PC-3 (cell line): ENCODE results near the gene DENND5B. TPM values are rescaled to one million over a fixed set of nuclear protein-coding genes. Genes with fewer than 3 reads are reported as not detected.

Experiments used
- ATAC-seq: fragments of 200-7000 bp; cut with Tn5 transposase; 2 replicates; pipeline ENCODE4 v1.9.1; 2020; ENCODE audit warnings: mild to moderate bottlenecking, moderate library complexity
- BruUV-seq: library from RNA; stranded (reverse); fragments of 400-500 nt; replicated peaks from 2 replicates; lab custom pipeline; 2021; lab: Mats Ljungman, UMichigan
- CTCF ChIA-PET: fragments of 300-600 bp; sonication (Branson Sonifier 250); formaldehyde crosslinking; loops from one replicate; lab custom pipeline; 2022; ENCODE audit warnings: antibody characterized with exemption; lab: Charles Lee
- POLR2A ChIA-PET: fragments of 300-600 bp; sonication (Branson Sonifier 250); formaldehyde crosslinking; loops from one replicate; lab custom pipeline; 2022; ENCODE audit warnings: antibody characterized with exemption; ENCODE audit not compliant: unreplicated experiment; lab: Charles Lee
- DNase-seq: peaks from one replicate; pipeline ENCODE4 v3.0.0-alpha.2; 2015
- H2AFZ ChIP-seq: fragments of 300-600 bp; sonication (generic); 2 replicates; pipeline ENCODE4 v1.6.0; 2016; ENCODE audit warnings: antibody characterized with exemption, low read length
- H3F3A ChIP-seq: fragments of 300-600 bp; sonication (generic); one replicate; pipeline ENCODE4 v1.6.0; 2017; ENCODE audit warnings: antibody characterized with exemption, low read length, control low read depth, mild to moderate bottlenecking; ENCODE audit not compliant: unreplicated experiment
- H3K27ac ChIP-seq: fragments of 300-600 bp; sonication (generic); 2 replicates; pipeline ENCODE4 v1.5.1; 2016; ENCODE audit warnings: mild to moderate bottlenecking, low read length
- H3K27me3 ChIP-seq: fragments of 300-600 bp; sonication (generic); 2 replicates; pipeline ENCODE4 v1.6.1; 2016; ENCODE audit warnings: low read length, mixed read lengths
- H3K36me3 ChIP-seq: fragments of 300-600 bp; sonication (generic); 2 replicates; pipeline ENCODE4 v1.6.1; 2016; ENCODE audit warnings: low read depth, mixed run types, low read length, mixed read lengths
- H3K4me1 ChIP-seq: fragments of 300-600 bp; sonication (generic); 2 replicates; pipeline ENCODE4 v1.5.1; 2016; ENCODE audit warnings: low read length; ENCODE audit not compliant: insufficient read depth
- H3K4me2 ChIP-seq: fragments of 300-600 bp; sonication (generic); 2 replicates; pipeline ENCODE4 v1.6.0; 2016; ENCODE audit warnings: low read length
- H3K4me3 ChIP-seq: fragments of 300-600 bp; sonication (generic); 2 replicates; pipeline ENCODE4 v1.5.1; 2016; ENCODE audit warnings: mild to moderate bottlenecking, low read length, mixed read lengths
- H3K79me2 ChIP-seq: fragments of 300-600 bp; sonication (generic); 2 replicates; pipeline ENCODE4 v1.6.1; 2017; ENCODE audit warnings: low read length, mixed read lengths
- H3K9ac ChIP-seq: fragments of 300-600 bp; sonication (generic); 2 replicates; pipeline ENCODE4 v1.6.0; 2016; ENCODE audit warnings: mild to moderate bottlenecking, low read length
- H3K9me2 ChIP-seq: fragments of 300-600 bp; sonication (generic); replicated peaks from 2 replicates; pipeline ENCODE4 v1.6.1; 2016; ENCODE audit warnings: mixed run types, low read length, mixed read lengths
- H3K9me3 ChIP-seq: fragments of 300-600 bp; sonication (generic); 2 replicates; pipeline ENCODE4 v1.6.1; 2016; ENCODE audit warnings: low read length, mixed read lengths
- H4K20me1 ChIP-seq: fragments of 300-600 bp; sonication (generic); 2 replicates; pipeline ENCODE4 v1.6.1; 2016; ENCODE audit warnings: low read length, mixed read lengths
- CTCF ChIP-seq: fragments of 300-600 bp; sonication (generic); conservative IDR thresholded peaks from 2 replicates; pipeline ENCODE4 v1.5.1; 2017; ENCODE audit warnings: antibody characterized with exemption, low read depth, mild to moderate bottlenecking, low read length
- EZH2 ChIP-seq: fragments of 300-600 bp; sonication (generic); IDR thresholded peaks from one replicate; pipeline ENCODE4 v1.6.1; 2017; ENCODE audit warnings: antibody characterized with exemption, mild to moderate bottlenecking, low read length; ENCODE audit not compliant: unreplicated experiment
- EZH2phosphoT487 ChIP-seq: fragments of 300-600 bp; sonication (generic); IDR thresholded peaks from 2 replicates; pipeline ENCODE4 v1.6.1; 2018; ENCODE audit warnings: mild to moderate bottlenecking, antibody characterized with exemption, low read length, borderline replicate concordance
- intact Hi-C: fragments of 100-400 bp; cut with micrococcal nuclease; formaldehyde crosslinking; loops from 2 replicates; pipeline ENCODE4 v1.9.0; 2023
- total RNA-seq: library from RNA; depleted of rRNA; stranded (reverse); fragments of >200 nt; gene quantifications from 2 replicates; pipeline ENCODE4 v1.2.3, GENCODE V29; 2014

DENND5B gene
- total RNA-seq, 1 experiment from 2014 or later, result 4.2 TPM

- BruUV-seq, result no TSS peak
- no peaks in the 10 kb centered on the region for H3K79me2 ChIP-seq
- H3K4me1 ChIP-seq, result no peaks in the 10 kb centered on the region
- H3K9me3 ChIP-seq, result no peaks in the 10 kb centered on the region
- POLR2A ChIA-PET, result no interaction called here
- H3K27me3 ChIP-seq, result no peaks in the 10 kb centered on the region
- H2AFZ ChIP-seq, result no peak overlapping the region
- no peak overlapping the region for H3K9ac ChIP-seq
- H3K4me3 ChIP-seq, result no peak overlapping the region
- TF ChIP-seq EZH2phosphoT487 (no peak), EZH2 (no peak), CTCF (no peak)
- H4K20me1 ChIP-seq, result no peaks in the 10 kb centered on the region
- DNase-seq, result no peak
- no peak overlapping the region for H3K4me2 ChIP-seq
- intact Hi-C loops, result no loop called here
- H3K36me3 ChIP-seq, result no peaks in the 10 kb centered on the region
- CTCF ChIA-PET, result no interaction called here
- H3K27ac ChIP-seq, result no peak overlapping the region
- no peaks in the 10 kb centered on the region for H3K9me2 ChIP-seq
- ATAC-seq, result no peak
- no peaks in the 10 kb centered on the region for H3F3A ChIP-seq
Measured at GRCh38 chr12:31440586-31440985, 150.3 kb downstream of the DENND5B start.

GRCh38 chr12:31440134-31440533, 150.8 kb downstream of the DENND5B start:
- Histone ChIP-seq H2AFZ (no peak overlapping the region), H3F3A (no peaks in the 10 kb centered on the region), H3K79me2 (no peaks in the 10 kb centered on the region), H3K27me3 (no peaks in the 10 kb centered on the region), H3K9ac (no peak overlapping the region), H3K4me2 (no peak overlapping the region), H3K9me2 (no peaks in the 10 kb centered on the region), H3K4me1 (no peaks in the 10 kb centered on the region), H3K36me3 (no peaks in the 10 kb centered on the region), H4K20me1 (no peaks in the 10 kb centered on the region), H3K4me3 (no peak overlapping the region), H3K9me3 (no peaks in the 10 kb centered on the region), H3K27ac (no peak overlapping the region)
- no peak for ATAC-seq
- POLR2A ChIA-PET, result no interaction called here
- DNase-seq, result no peak
- BruUV-seq, result no TSS peak
- CTCF ChIA-PET, result no interaction called here
- intact Hi-C loops, result no loop called here
- TF ChIP-seq EZH2phosphoT487 (no peak), EZH2 (no peak), CTCF (no peak)

GRCh38 chr12:31431721-31432240, 159.2 kb downstream of the DENND5B start:
- ATAC-seq, result no peak

More at GRCh38 chr12:31431721-31432240, 159.2 kb downstream of the DENND5B start:
- Histone ChIP-seq H3K4me3 (no peak overlapping the region), H4K20me1 (no peaks in the 10 kb centered on the region), H3K9me2 (no peaks in the 10 kb centered on the region), H3K27ac (no peak overlapping the region), H3K36me3 (no peaks in the 10 kb centered on the region), H3K4me2 (no peak overlapping the region), H2AFZ (no peak overlapping the region), H3K79me2 (no peaks in the 10 kb centered on the region), H3K4me1 (no peaks in the 10 kb centered on the region), H3K9me3 (no peaks in the 10 kb centered on the region), H3F3A (no peaks in the 10 kb centered on the region), H3K9ac (no peak overlapping the region), H3K27me3 (no peaks in the 10 kb centered on the region)
- ChIA-PET CTCF (no interaction called here), POLR2A (no interaction called here)
- intact Hi-C loops, result no loop called here
- TF ChIP-seq CTCF (no peak), EZH2phosphoT487 (no peak), EZH2 (no peak)
- no peak for DNase-seq
- no TSS peak for BruUV-seq
